Prostate gland (tissue), 2 donors: ENCODE results near the gene NDFIP2. TPM values are rescaled to one million over a fixed set of nuclear protein-coding genes. Genes with fewer than 3 reads are reported as not detected.

ENCODE experiments used
- DNase-seq: peaks from one replicate; pipeline ENCODE4 v3.0.0-alpha.2; 2019; ENCODE audit warnings: low spot score
- H3K27ac ChIP-seq, 2 donors: fragments of 200-600 bp; sonication (generic); 2 replicates each; pipeline ENCODE4 v1.5.1; 2017 to 2019
- H3K27me3 ChIP-seq: fragments of 200-600 bp; sonication (generic); replicated peaks from 2 replicates; pipeline ENCODE4 v1.5.1; 2019; ENCODE audit not compliant: insufficient read depth
- H3K36me3 ChIP-seq, 2 donors: fragments of 200-600 bp; sonication (generic); 1 replicate in 1 of 2; 2 replicates in 1 of 2; pipeline versions ENCODE4 v1.5.1 to v1.8.1; 2017 to 2019
- H3K4me1 ChIP-seq: fragments of 200-600 bp; sonication (generic); replicated peaks from 2 replicates; pipeline ENCODE4 v1.5.1; 2019
- H3K4me3 ChIP-seq, 2 donors: fragments of 200-600 bp; sonication (generic); 2 replicates each; pipeline ENCODE4 v1.5.1; 2017 to 2019
- H3K9me3 ChIP-seq: fragments of 200-600 bp; sonication (generic); 2 replicates; pipeline ENCODE4 v1.5.1; 2017
- POLR2A ChIP-seq: fragments of 450-650 bp; IDR thresholded peaks from one replicate; pipeline ENCODE4 v1.6.1; 2016; ENCODE audit warnings: antibody characterized with exemption, mild to moderate bottlenecking
- POLR2AphosphoS5 ChIP-seq: sonication (generic); formaldehyde crosslinking; IDR thresholded peaks from one replicate; pipeline ENCODE4 v1.6.1; 2017; ENCODE audit warnings: antibody characterized with exemption
- WGBS: methylation state at CpG from one replicate; pipeline ENCODE4 v1.1.5; 2018; 5-methylcytosine and 5-hydroxymethylcytosine counted together
- intact Hi-C: fragments of 100-400 bp; cut with DNase I; formaldehyde crosslinking; loops from one replicate; pipeline ENCODE4 v1.14.2; 2022
- total RNA-seq, 2 donors: library from RNA; depleted of rRNA; stranded (reverse); fragments of >200 nt; gene quantifications; one replicate each; pipeline ENCODE4 v1.1.0, GENCODE V29; 2016
- TF ChIP-seq, protein P1 (sequence below), 4 experiments: fragments of 200-600 bp in 2 of 4; fragments of 450-650 bp in 2 of 4; sonication (generic) in 2 of 4; IDR thresholded peaks; 1 replicate in 3 of 4; 2 replicates in 1 of 4; pipeline ENCODE4 v1.5.1; 2016 to 2019; ENCODE audit warnings: antibody characterized with exemption in 4 of 4, mild to moderate bottlenecking in 2 of 4, moderate library complexity in 2 of 4

The NDFIP2 gene
- total RNA-seq, 2 donors from 2014 or later: 22.2 to 30.8 TPM

DNA sequence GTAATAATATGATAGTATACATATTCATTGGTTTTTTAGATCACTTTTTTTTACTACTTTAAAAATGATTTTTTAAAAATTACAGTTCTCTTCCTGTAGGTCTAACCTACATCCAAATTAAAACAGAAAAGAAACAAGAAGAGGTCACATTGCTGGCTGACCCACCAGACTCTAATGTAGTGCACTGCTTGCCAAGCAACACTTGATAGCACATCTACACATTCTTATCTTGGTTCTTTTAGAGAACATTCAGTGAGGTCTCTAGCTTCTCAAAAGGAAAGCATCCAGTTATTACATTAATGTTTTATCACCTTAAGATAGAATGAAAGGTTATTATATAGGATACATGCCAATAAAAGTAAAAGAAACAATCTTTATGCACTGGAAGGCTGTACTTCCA lies 35.6 kb downstream of the NDFIP2 start:
- DNase-seq: no peak
- H3K27me3 ChIP-seq: no peaks in the 10 kb centered on the region
- intact Hi-C loops: no loop called here
- no peak overlapping the region for H3K4me3 ChIP-seq
- no peaks in the 10 kb centered on the region for H3K36me3 ChIP-seq
- no peaks in the 10 kb centered on the region for H3K4me1 ChIP-seq
- TF ChIP-seq, protein P1, sequence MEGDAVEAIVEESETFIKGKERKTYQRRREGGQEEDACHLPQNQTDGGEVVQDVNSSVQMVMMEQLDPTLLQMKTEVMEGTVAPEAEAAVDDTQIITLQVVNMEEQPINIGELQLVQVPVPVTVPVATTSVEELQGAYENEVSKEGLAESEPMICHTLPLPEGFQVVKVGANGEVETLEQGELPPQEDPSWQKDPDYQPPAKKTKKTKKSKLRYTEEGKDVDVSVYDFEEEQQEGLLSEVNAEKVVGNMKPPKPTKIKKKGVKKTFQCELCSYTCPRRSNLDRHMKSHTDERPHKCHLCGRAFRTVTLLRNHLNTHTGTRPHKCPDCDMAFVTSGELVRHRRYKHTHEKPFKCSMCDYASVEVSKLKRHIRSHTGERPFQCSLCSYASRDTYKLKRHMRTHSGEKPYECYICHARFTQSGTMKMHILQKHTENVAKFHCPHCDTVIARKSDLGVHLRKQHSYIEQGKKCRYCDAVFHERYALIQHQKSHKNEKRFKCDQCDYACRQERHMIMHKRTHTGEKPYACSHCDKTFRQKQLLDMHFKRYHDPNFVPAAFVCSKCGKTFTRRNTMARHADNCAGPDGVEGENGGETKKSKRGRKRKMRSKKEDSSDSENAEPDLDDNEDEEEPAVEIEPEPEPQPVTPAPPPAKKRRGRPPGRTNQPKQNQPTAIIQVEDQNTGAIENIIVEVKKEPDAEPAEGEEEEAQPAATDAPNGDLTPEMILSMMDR (IDR thresholded peaks at IDR 0.05): no peak
- TF ChIP-seq POLR2A (no peak), POLR2AphosphoS5 (no peak)
- no peaks in the 10 kb centered on the region for H3K9me3 ChIP-seq
- no peak overlapping the region for H3K27ac ChIP-seq

DNA sequence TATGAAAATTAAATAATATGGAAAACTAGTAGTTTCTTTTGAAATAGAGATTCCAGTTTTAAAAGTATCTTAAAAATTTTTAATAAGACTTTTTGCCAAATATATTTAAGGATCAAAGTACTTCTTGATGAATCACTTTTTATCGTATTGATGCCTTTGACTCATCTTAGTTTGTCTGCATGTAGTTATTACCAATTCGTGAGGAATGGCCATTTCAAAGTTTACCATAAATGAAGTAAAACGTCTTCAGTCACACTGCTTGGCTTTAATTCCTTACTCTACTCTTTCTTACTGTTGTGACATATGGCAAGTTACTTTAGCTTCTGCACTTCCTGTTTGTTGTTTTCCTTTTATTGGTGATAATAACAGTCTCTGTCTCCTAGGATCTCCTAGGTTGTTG lies 38.3 kb downstream of the NDFIP2 start:
- WGBS: 82% methylated on average over 3 of the region's 3 CpGs
- DNase-seq: no peak
- Histone ChIP-seq H3K4me3 (no peak overlapping the region), H3K4me1 (no peaks in the 10 kb centered on the region), H3K27me3 (no peaks in the 10 kb centered on the region), H3K9me3 (no peaks in the 10 kb centered on the region), H3K27ac (no peak overlapping the region), H3K36me3 (no peaks in the 10 kb centered on the region)
- TF ChIP-seq POLR2A (no peak), POLR2AphosphoS5 (no peak)
- TF ChIP-seq, protein P1 (IDR thresholded peaks at IDR 0.05): no peak
- intact Hi-C loops: no loop called here

GRCh38 chr13:79522583-79522982 lies 41.6 kb downstream of the NDFIP2 start:
- no peak for DNase-seq
- Histone ChIP-seq H3K27ac (no peak overlapping the region), H3K36me3 (no peaks in the 10 kb centered on the region), H3K4me1 (no peaks in the 10 kb centered on the region), H3K4me3 (no peak overlapping the region), H3K9me3 (no peaks in the 10 kb centered on the region), H3K27me3 (no peaks in the 10 kb centered on the region)
- intact Hi-C loops: no loop called here
- TF ChIP-seq POLR2AphosphoS5: no peak
- TF ChIP-seq, protein P1 (IDR thresholded peaks at IDR 0.05): no peak

- H3K9me3 ChIP-seq: no peaks in the 10 kb centered on the region
- WGBS: 59% methylated on average over 8 of the region's 8 CpGs
- no peaks in the 10 kb centered on the region for H3K4me1 ChIP-seq
- H3K27ac ChIP-seq: no peak overlapping the region
- no peaks in the 10 kb centered on the region for H3K27me3 ChIP-seq
- DNase-seq: no peak
- intact Hi-C loops: no loop called here
- TF ChIP-seq POLR2A: no peak
- TF ChIP-seq POLR2AphosphoS5: no peak
- TF ChIP-seq, protein P1 (IDR thresholded peaks at IDR 0.05): no peak
- no peaks in the 10 kb centered on the region for H3K36me3 ChIP-seq
- no peak overlapping the region for H3K4me3 ChIP-seq
Observed at GRCh38 chr13:79525064-79525857, 44.3 kb downstream of the NDFIP2 start.

GRCh38 chr13:79527698-79528097 lies 46.7 kb downstream of the NDFIP2 start:
- no peak overlapping the region for H3K4me3 ChIP-seq
- no peaks in the 10 kb centered on the region for H3K4me1 ChIP-seq
- TF ChIP-seq POLR2A (no peak), POLR2AphosphoS5 (no peak)
- TF ChIP-seq, protein P1 (IDR thresholded peaks at IDR 0.05): no peak
- no peaks in the 10 kb centered on the region for H3K36me3 ChIP-seq
- no peaks in the 10 kb centered on the region for H3K9me3 ChIP-seq
- no peaks in the 10 kb centered on the region for H3K27me3 ChIP-seq
- H3K27ac ChIP-seq: no peak overlapping the region
- DNase-seq: no peak
- 89% methylated on average over 5 of the region's 5 CpGs for WGBS
- intact Hi-C loops: no loop called here
